AG04449 (cell line): ENCODE measurements around the gene TSPO.

Source experiments
- CTCF ChIA-PET: fragments of 350-600 bp; formaldehyde crosslinking; extraction: SDS; loops from one replicate; lab custom pipeline; 2021; ENCODE audit warnings: antibody characterized with exemption; lab: Yijun Ruan, JAX
- POLR2A ChIA-PET: fragments of 400-600, 350-600 bp; formaldehyde crosslinking; extraction: SDS; loops from one replicate; lab custom pipeline; 2020; ENCODE audit warnings: antibody characterized with exemption, inconsistent platforms; lab: Yijun Ruan, JAX
- DNase-seq: peaks from one replicate; pipeline ENCODE4 v3.0.0-alpha.2; 2010; ENCODE audit warnings: low read depth, low spot score
- H3K4me3 ChIP-seq: 2 replicates; pipeline ENCODE4 v1.5.1; 2011; ENCODE audit warnings: low read depth, mild to moderate bottlenecking, control low read depth, low read length
- TF ChIP-seq, protein P1 (sequence below): IDR thresholded peaks from one replicate; pipeline ENCODE4 v1.5.1; 2011; ENCODE audit warnings: mild to moderate bottlenecking, moderate library complexity, low read length, control low read depth, inconsistent platforms; ENCODE audit not compliant: insufficient read depth; ENCODE audit errors: missing control alignments

TSPO gene

DNA sequence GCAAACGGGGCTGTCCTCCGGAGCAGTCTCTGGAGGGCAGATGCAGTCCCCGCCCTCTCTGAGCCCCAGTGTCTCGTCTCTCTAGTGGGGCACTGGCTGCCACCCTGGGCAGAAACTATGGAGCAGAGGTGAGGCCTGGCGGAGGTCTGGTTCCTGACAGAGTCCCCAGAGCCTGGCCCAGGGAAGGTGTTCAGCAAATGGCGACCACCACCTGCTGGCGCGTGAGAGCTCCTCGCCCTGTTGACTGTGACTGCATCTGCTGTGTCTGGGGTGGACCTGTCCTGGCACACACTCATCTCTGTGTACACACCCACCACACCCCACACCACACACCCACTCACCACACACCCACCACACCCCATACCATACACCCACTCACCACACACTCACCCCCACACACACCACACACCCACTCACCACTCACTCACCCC lies 53.9 kb downstream of the TSPO start:
- H3K4me3 ChIP-seq: no peak overlapping the region
- ChIA-PET POLR2A (no interaction called here), CTCF (interaction anchor here (2.3 kb wide), 1 partner anchor 27 kb away, joined by 8 read pairs; no protein-coding TSS in a partner anchor)
- TF ChIP-seq, protein P1, sequence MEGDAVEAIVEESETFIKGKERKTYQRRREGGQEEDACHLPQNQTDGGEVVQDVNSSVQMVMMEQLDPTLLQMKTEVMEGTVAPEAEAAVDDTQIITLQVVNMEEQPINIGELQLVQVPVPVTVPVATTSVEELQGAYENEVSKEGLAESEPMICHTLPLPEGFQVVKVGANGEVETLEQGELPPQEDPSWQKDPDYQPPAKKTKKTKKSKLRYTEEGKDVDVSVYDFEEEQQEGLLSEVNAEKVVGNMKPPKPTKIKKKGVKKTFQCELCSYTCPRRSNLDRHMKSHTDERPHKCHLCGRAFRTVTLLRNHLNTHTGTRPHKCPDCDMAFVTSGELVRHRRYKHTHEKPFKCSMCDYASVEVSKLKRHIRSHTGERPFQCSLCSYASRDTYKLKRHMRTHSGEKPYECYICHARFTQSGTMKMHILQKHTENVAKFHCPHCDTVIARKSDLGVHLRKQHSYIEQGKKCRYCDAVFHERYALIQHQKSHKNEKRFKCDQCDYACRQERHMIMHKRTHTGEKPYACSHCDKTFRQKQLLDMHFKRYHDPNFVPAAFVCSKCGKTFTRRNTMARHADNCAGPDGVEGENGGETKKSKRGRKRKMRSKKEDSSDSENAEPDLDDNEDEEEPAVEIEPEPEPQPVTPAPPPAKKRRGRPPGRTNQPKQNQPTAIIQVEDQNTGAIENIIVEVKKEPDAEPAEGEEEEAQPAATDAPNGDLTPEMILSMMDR: no peak
- no peak for DNase-seq

- CTCF ChIA-PET: interaction anchor here (2.2 kb wide), 1 partner anchor 18 kb away, joined by 6 read pairs; the partner anchor contains the start of gene TTLL12
- TF ChIP-seq, protein P1: no peak
- POLR2A ChIA-PET: no interaction called here
- H3K4me3 ChIP-seq: no peak overlapping the region
- no peak for DNase-seq
These were observed 54.6 kb downstream of the TSPO start for GRCh38 chr22:43205748-43206508.

- no peak overlapping the region for H3K4me3 ChIP-seq
- ChIA-PET CTCF (interaction anchor here (2.2 kb wide), 1 partner anchor 19 kb away, joined by 6 read pairs; the partner anchor contains the start of gene TTLL12), POLR2A (no interaction called here)
- no peak for DNase-seq
- TF ChIP-seq, protein P1: no peak
These were observed 55.3 kb downstream of the TSPO start for GRCh38 chr22:43206509-43207161.

DNA sequence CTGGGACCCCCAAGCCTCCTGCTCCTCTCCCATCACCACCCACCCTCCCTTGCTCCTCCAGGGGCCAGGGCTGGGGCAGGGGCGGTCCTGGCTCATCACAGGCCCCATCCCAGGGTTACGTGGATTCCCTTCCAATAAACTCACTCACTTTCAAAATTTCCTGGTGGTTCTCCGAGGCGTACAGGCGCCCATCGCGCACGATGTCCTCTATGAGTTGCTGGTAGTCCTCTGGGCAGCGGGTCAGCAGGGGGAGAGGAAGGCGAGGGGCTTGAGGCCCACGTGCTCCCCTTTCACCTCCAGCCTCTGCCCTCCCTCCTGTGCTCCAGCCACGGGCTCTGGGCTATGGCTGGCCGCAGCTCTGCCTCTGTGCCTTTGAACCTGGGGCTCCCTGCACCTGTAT lies 56.0 kb downstream of the TSPO start:
- CTCF ChIA-PET: interaction anchor here (1.3 to 2.2 kb wide), 2 partner anchors 20 to 25 kb away, joined by 5 to 6 read pairs; partner anchors contain the start of gene TTLL12
- TF ChIP-seq, protein P1: no peak

DNA sequence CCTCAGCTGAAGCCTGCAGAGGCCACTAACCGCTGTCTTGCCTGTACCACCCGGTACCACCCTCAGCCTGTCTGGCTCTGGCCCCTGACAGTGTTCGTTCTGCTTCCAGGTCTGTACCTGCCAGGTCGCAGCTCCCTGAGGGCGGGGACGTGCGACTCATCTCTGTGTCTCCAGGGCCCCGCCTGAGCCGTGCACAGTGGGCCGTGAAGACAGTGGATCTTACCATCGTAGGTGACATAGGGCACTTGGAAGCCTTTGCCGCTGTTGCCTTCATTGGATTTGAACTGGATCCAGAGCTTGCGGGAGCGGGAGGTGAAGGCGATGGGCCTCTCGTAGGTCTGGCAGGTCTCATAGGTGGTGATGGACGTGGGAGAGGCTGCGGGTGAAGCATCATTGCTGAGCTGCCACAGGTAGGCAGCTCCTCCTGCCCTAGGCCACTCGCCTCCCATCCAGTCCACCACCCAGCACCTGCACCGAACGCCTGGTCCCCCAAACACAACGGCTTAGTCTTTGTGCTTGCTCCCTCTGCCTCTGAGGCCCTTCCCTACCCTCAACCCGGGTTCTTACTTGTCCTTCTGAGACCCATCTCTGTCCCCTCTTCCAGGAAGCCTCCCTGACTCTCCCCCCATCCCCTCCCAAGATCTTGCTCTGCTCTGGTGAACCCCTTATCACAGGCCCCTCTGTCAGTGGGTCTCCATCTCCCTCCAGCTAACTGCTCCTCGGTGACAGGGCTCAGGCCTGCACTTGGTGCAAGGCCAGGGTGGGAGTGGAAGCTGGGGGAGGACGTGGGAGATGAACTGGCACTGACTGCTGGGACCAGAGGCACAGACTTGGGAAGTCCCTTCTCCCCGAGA lies 56.7 kb downstream of the TSPO start:
- DNase-seq: no peak
- TF ChIP-seq, protein P1: no peak
- POLR2A ChIA-PET: no interaction called here
- H3K4me3 ChIP-seq: no peak overlapping the region
- CTCF ChIA-PET: interaction anchor here (1.1 to 2.2 kb wide), 3 partner anchors 21 to 25 kb away, joined by 4 to 6 read pairs (median 5); partner anchors contain the start of gene TTLL12

More for the DNA sequence above, 56.0 kb downstream of the TSPO start:
- POLR2A ChIA-PET: no interaction called here
- no peak for DNase-seq
- no peak overlapping the region for H3K4me3 ChIP-seq
